Testis (tissue), 3 donors: ENCODE data around the gene LRP1B. TPM values are rescaled to one million over a fixed set of nuclear protein-coding genes. Genes with fewer than 3 reads are reported as not detected.

Experiments
- DNase-seq: peaks from one replicate; pipeline ENCODE4 v3.0.0-alpha.2; 2019
- H3K27ac ChIP-seq, 2 donors: fragments of 200-600 bp; sonication (generic); one replicate each; pipeline ENCODE4 v1.5.1; 2019
- H3K27me3 ChIP-seq: fragments of 200-600 bp; sonication (generic); one replicate; pipeline ENCODE4 v1.5.1; 2019
- H3K36me3 ChIP-seq: fragments of 200-600 bp; sonication (generic); one replicate; pipeline ENCODE4 v1.5.1; 2017; ENCODE audit warnings: low read depth; ENCODE audit errors: missing control alignments
- H3K4me1 ChIP-seq: fragments of 200-600 bp; sonication (generic); one replicate; pipeline ENCODE4 v1.5.1; 2019
- H3K4me3 ChIP-seq, 2 donors: fragments of 200-600 bp; sonication (generic); one replicate each; pipeline ENCODE4 v1.5.1; 2017 to 2019
- H3K9me3 ChIP-seq: fragments of 200-600 bp; sonication (generic); one replicate; pipeline ENCODE4 v1.5.1; 2017
- POLR2A ChIP-seq: fragments of 450-650 bp; IDR thresholded peaks from one replicate; pipeline ENCODE4 v1.6.1; 2017; ENCODE audit warnings: antibody characterized with exemption, mild to moderate bottlenecking, moderate library complexity
- WGBS, 2 donors: methylation state at CpG; one replicate each; pipeline ENCODE4 v1.1.5; 2018; 5-methylcytosine and 5-hydroxymethylcytosine counted together
- intact Hi-C: fragments of 100-400 bp; cut with DNase I; formaldehyde crosslinking; loops from one replicate; pipeline ENCODE4 v1.15.1; 2023; ENCODE audit warnings: low total_unique reads
- polyA plus RNA-seq: library from polyadenylated mRNA; stranded (reverse); fragments of 350-450 nt; fragmentation: Illumina TruSeq; extraction: RNeasy Lipid Tissue Mini Kit (QIAGEN cat#74804); gene quantifications from one replicate; pipeline ENCODE4 v1.2.3, GENCODE V29; 2014; ENCODE audit warnings: low read depth, low replicate concordance; ENCODE audit not compliant: insufficient read depth
- total RNA-seq, 2 donors: library from RNA; depleted of rRNA; stranded (reverse); fragments of >200 nt; gene quantifications; one replicate each; pipeline ENCODE4 v1.2.3, GENCODE V29; 2016
- TF ChIP-seq, protein P1 (sequence below), 3 experiments: fragments of 450-650 bp in 2 of 3; fragments of 200-600 bp in 1 of 3; sonication (generic) in 1 of 3; IDR thresholded peaks; one replicate each; pipeline ENCODE4 v1.5.1; 2016 to 2019; ENCODE audit warnings: antibody characterized with exemption in 3 of 3, mild to moderate bottlenecking in 2 of 3, moderate library complexity in 1 of 3

LRP1B gene
- total and polyA plus RNA-seq, 3 donors from 2014 or later = 0.79 to 1.9 (median 0.84) TPM

DNA sequence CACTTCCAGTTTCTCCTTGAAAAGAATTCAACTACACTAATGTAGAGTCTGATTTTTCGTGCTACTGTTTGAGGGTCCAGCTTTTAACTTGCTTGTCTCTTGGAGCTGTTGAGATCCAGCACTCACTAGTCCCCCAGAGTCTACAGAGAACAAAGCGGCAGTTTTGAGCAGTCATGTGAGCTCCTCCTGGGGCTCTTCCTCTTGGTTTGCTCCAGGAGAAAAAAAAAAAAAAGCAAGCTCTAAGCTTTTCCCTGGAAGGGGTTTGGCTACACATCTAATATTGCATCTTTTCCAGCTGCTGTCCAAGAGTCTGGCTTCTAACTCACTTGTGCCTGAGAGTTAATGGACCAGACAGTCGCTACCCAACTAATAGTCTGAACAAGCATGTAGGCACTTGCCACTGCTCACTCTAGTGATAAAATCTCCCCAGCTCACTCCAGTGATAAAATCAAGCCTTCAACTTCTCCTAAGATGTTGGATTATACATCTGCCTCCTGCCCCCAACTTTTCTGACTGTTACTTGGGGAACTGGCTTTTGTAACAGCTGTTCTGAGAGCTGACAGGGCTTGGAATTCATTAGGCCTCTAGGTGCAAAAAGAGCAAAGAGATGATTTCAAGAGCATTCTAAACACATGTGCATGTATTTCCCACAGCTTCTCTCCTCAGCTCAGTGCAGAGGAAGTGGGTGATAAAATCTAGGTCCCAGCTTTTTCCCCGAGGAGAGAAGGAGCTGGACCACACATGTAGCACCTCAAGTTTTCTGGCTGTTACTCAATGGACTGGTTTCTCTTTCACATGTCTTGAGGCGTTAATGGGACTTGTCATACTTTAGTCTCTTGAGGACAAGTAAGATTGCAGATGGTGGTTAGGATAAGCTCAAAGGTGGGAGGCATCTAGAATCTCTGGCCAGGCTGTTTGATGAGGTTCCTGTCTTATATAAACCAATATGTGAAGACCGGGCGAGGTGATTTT is 750.5 kb downstream of the LRP1B start:
- 80 to 82% methylated on average over 7 of the region's 7 CpGs for WGBS, 2 donors
- DNase-seq = no peak
- intact Hi-C loops = no loop called here

DNA sequence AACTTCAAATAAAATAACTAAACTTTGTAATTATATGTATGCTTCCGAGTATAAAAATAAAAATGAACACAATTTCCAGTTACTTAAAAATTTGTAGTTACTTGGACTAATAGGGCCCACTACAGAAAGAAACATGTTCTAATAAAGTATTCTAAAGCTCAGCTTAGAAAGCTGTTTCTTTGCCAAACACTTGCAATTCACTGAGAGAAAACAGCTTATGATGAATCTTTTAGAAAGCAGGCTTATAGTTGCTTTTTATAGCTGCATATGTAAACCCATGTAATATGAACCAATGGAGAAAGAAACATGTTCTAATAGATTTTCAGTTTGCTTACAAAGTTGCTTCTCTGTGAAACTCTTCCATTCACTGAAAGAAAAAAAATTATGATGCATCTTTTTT is 766.0 kb downstream of the LRP1B start:
- DNase-seq = no peak
- Histone ChIP-seq H3K27me3 (no peaks in the 10 kb centered on the region), H3K4me3 (no peak overlapping the region), H3K36me3 (no peaks in the 10 kb centered on the region), H3K4me1 (no peaks in the 10 kb centered on the region), H3K27ac (no peak overlapping the region), H3K9me3 (no peaks in the 10 kb centered on the region)
- 82 to 87% methylated on average over 1 of the region's 1 CpG for WGBS, 2 donors
- TF ChIP-seq, protein P1, sequence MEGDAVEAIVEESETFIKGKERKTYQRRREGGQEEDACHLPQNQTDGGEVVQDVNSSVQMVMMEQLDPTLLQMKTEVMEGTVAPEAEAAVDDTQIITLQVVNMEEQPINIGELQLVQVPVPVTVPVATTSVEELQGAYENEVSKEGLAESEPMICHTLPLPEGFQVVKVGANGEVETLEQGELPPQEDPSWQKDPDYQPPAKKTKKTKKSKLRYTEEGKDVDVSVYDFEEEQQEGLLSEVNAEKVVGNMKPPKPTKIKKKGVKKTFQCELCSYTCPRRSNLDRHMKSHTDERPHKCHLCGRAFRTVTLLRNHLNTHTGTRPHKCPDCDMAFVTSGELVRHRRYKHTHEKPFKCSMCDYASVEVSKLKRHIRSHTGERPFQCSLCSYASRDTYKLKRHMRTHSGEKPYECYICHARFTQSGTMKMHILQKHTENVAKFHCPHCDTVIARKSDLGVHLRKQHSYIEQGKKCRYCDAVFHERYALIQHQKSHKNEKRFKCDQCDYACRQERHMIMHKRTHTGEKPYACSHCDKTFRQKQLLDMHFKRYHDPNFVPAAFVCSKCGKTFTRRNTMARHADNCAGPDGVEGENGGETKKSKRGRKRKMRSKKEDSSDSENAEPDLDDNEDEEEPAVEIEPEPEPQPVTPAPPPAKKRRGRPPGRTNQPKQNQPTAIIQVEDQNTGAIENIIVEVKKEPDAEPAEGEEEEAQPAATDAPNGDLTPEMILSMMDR (IDR thresholded peaks at IDR 0.05) = no peak
- TF ChIP-seq POLR2A = no peak
- intact Hi-C loops = no loop called here

More for the DNA sequence above, 750.5 kb downstream of the LRP1B start:
- Histone ChIP-seq H3K36me3 (no peaks in the 10 kb centered on the region), H3K9me3 (no peaks in the 10 kb centered on the region), H3K4me3 (no peak overlapping the region), H3K27me3 (no peaks in the 10 kb centered on the region), H3K4me1 (no peaks in the 10 kb centered on the region), H3K27ac (no peak overlapping the region)
- TF ChIP-seq, protein P1 (IDR thresholded peaks at IDR 0.05) = no peak
- no peak for TF ChIP-seq POLR2A

DNA sequence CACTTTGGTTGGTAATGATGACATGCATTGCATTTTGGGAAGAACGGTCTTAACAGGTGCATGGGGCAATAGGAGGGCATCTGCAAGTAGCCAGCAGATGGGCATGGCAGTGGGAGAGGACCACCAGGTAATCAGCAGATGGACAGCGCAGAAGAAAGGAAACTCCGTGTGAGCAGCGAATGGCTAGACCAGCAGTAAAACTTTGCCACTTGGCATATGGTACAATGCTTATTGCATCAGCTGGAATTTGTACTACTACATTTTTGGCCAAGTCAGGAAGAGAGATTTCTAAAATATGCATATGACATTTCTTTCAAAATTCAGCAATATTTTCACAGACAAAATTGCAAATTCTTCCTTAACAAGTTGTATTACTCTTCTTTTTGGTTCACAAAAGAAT is 768.5 kb downstream of the LRP1B start:
- TF ChIP-seq POLR2A = no peak
- TF ChIP-seq, protein P1 (IDR thresholded peaks at IDR 0.05) = no peak
- Histone ChIP-seq H3K4me3 (no peak overlapping the region), H3K27me3 (no peaks in the 10 kb centered on the region), H3K27ac (no peak overlapping the region), H3K4me1 (no peaks in the 10 kb centered on the region), H3K36me3 (no peaks in the 10 kb centered on the region), H3K9me3 (no peaks in the 10 kb centered on the region)
- WGBS, 2 donors = 84 to 86% methylated on average over 4 of the region's 4 CpGs
- intact Hi-C loops = no loop called here
- no peak for DNase-seq

DNA sequence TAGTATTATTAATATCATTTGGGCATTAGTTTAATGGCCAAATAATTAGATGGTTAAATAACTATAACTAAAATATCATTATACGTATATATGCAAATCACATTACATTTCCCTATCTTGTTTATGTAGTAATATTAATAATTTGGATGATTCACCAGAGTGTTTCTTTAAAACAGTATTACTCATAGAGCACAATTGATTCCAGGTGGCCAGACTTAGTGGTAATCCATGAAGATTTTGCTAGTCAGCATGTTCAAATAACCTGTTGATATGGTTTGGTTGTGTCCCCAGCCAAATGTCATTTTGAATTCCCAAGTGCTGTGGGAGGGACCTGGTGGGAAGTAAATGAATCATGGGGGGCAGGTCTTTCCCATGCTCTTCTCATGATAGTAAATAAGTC is 782.3 kb downstream of the LRP1B start:
- intact Hi-C loops = no loop called here
- no peaks in the 10 kb centered on the region for H3K27me3 ChIP-seq
- H3K36me3 ChIP-seq = no peaks in the 10 kb centered on the region
- WGBS, 2 donors = 96 to 100% methylated on average over 1 of the region's 1 CpG
- H3K27ac ChIP-seq = no peak overlapping the region
- no peaks in the 10 kb centered on the region for H3K9me3 ChIP-seq
- TF ChIP-seq POLR2A = no peak
- TF ChIP-seq, protein P1 (IDR thresholded peaks at IDR 0.05) = no peak
- H3K4me3 ChIP-seq = no peak overlapping the region
- DNase-seq = no peak
- H3K4me1 ChIP-seq = no peaks in the 10 kb centered on the region
